Measurements from ENCODE around the gene CYP27B1. TPM values are rescaled to one million over a fixed set of nuclear protein-coding genes. Genes with fewer than 3 reads are reported as not detected.

The CYP27B1 gene
- total and polyA plus RNA-seq, 8 donors, result 0.56 to 3.1 (median 1.4) TPM; not detected in 1

DNA sequence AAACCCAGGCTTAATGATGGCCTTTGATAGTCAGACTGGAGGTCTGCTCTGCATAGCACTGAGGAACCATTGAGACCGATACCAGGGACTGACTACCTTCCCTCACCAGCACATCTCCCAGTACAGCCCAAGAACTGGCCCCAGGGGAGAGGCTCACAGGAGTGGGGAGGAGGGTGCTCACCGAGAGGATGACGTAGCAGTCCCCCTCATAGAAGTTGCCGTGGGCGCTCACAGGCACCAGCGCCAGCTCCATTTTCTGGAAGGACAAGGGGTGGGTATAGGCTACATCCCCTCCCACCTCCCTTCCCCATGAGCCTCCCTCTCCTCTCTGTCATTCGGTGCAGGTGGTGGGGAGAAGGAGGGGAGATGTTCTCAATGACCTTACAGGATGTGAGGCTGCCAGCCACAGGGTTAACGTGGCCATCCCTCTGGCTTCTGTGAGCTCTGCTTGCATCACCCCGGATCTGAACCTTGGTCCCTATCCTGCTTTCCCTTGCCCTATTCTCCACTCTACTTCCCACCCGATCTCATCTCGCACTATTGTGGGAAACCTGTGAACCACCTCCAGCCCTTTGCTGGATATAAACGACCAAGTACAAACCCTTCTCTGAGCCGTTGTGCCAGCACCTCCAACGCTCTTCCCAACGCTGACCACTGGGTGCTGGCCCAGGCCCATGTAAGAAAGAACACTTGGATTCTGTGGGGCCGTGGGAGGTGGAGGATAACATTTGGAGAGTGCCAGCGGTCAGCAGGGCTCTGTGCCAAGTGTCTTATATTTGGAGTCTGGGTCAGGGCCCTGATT is 47.3 kb upstream of the CYP27B1 start:
- DNase-seq, result no peak
- Histone ChIP-seq H3K4me1 (peaks cover 15 to 69% (median 33%) of the 10 kb centered on the region in 4 donors), H3K36me3 (peaks cover 19 to 52% (median 44%) of the 10 kb centered on the region in 4 donors), H3K27me3 (no peaks in the 10 kb centered on the region), H3K27ac (no peak overlapping the region), H3K4me3 (no peak overlapping the region), H3K9me3 (no peaks in the 10 kb centered on the region)
- intact Hi-C loops (cut with DNase I; ENCODE audit: low total_unique reads), result no loop called here
- WGBS, 5 donors, result 56 to 71% (median 65%) methylated on average over 17 of the region's 17 CpGs
- no peak for TF ChIP-seq POLR2AphosphoS5 (IDR thresholded peaks at IDR 0.05)
- TF ChIP-seq EP300 (IDR thresholded peaks at IDR 0.05), result no peak
- TF ChIP-seq POLR2A (IDR thresholded peaks at IDR 0.05), result no peak

DNA sequence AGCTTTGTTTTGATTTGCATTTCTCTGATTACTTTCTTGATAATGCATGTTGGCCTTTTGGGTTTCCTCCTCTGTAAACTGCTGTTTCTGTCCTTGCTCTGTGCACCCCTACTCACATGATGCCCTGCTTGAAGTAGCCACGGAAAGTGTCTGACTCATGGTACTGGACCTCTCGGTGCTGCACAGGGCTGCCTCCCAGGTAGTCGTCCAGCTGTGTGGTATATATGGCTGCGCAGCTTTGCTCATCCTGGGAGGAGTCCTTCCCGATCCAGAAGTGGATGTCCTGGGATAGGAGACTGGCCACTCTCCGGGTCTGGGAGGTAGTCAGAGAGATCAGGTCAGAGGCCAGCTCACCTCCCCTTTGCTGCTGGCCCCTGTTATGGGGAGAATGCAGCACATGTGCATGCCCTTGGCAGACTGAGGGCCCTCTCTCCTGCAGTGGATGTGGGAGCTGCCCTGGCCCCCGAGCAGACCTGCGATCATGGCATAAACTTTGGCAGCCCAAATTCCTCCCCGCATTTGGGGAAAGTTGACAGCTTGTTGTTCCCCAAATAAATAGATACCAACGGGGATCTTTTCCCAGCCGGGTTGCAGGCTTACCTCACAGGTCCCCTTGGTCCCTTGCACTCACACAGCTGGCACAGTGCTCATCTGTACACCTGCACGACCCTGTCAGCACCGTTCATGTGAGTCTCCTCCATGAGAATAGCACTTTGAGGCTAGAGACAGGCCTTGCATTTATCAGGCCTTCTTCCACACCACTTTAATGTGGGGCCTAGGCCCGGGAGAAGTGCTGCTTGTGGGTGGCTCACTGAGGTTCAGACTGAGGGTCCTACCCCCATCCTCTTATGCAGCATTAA is 46.5 kb upstream of the CYP27B1 start:
- TF ChIP-seq POLR2AphosphoS5 (IDR thresholded peaks at IDR 0.05), result no peak
- TF ChIP-seq, protein P1, sequence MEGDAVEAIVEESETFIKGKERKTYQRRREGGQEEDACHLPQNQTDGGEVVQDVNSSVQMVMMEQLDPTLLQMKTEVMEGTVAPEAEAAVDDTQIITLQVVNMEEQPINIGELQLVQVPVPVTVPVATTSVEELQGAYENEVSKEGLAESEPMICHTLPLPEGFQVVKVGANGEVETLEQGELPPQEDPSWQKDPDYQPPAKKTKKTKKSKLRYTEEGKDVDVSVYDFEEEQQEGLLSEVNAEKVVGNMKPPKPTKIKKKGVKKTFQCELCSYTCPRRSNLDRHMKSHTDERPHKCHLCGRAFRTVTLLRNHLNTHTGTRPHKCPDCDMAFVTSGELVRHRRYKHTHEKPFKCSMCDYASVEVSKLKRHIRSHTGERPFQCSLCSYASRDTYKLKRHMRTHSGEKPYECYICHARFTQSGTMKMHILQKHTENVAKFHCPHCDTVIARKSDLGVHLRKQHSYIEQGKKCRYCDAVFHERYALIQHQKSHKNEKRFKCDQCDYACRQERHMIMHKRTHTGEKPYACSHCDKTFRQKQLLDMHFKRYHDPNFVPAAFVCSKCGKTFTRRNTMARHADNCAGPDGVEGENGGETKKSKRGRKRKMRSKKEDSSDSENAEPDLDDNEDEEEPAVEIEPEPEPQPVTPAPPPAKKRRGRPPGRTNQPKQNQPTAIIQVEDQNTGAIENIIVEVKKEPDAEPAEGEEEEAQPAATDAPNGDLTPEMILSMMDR (IDR thresholded peaks at IDR 0.05), result no peak
- TF ChIP-seq POLR2A (IDR thresholded peaks at IDR 0.05), result no peak
- no peak for TF ChIP-seq EP300 (IDR thresholded peaks at IDR 0.05)
- Histone ChIP-seq H3K9me3 (no peaks in the 10 kb centered on the region), H3K27me3 (no peaks in the 10 kb centered on the region), H3K4me1 (peaks cover 15 to 60% (median 28%) of the 10 kb centered on the region in 4 donors), H3K27ac (no peak overlapping the region), H3K4me3 (no peak overlapping the region), H3K36me3 (peaks cover 20 to 52% (median 48%) of the 10 kb centered on the region in 4 donors)
- intact Hi-C loops (cut with DNase I; ENCODE audit: low total_unique reads), result no loop called here
- 59 to 79% (median 73%) methylated on average over 14 of the region's 14 CpGs for WGBS, 5 donors
- DNase-seq, result no peak

DNA sequence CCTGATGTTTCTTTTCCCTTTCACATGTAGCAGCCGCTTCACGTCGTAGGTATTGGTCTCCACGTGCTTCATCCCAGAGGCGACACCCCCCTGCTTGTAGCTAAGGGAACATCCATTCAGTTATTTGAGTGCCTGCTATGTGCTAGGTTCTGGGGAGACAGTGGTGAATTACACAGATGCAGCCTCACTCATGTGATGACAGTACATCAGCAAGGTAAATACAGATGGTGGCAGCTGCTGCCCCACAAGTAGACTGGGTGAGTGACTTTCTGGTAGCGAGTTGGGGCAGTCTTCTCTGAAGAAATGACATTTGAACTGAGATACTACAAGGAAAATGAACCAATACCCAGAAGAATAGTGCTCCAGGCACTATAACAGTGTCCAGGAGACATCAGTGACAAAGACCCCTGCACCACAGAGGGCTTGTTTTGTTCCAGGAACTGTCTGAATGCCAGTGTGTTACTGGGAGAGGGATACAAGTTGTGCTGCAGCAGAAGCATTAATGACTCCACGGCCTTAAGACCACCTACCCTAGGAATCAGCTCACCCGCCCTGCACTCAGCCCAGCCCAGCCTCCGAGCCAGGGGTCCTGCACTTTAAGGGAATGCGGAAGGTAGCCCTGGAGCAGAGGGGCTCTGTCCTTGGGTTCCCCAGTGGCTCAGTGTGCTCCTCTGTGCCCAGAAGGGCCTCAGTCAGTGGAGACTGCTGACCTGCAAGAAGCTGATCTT is 44.3 kb upstream of the CYP27B1 start:
- Histone ChIP-seq H3K4me1 (peaks cover 2 to 42% (median 13%) of the 10 kb centered on the region in 4 donors), H3K27ac (no peak overlapping the region), H3K36me3 (peaks cover 31 to 71% (median 69%) of the 10 kb centered on the region in 4 donors), H3K27me3 (no peaks in the 10 kb centered on the region), H3K4me3 (no peak overlapping the region), H3K9me3 (no peaks in the 10 kb centered on the region)
- DNase-seq, result no peak
- intact Hi-C loops (cut with DNase I; ENCODE audit: low total_unique reads), result no loop called here
- TF ChIP-seq POLR2AphosphoS5 (IDR thresholded peaks at IDR 0.05), result no peak
- TF ChIP-seq, protein P1 (IDR thresholded peaks at IDR 0.05), result no peak
- no peak for TF ChIP-seq POLR2A (IDR thresholded peaks at IDR 0.05)
- TF ChIP-seq EP300 (IDR thresholded peaks at IDR 0.05), result no peak
- WGBS, 5 donors, result 86 to 95% (median 91%) methylated on average over 10 of the region's 10 CpGs

DNA sequence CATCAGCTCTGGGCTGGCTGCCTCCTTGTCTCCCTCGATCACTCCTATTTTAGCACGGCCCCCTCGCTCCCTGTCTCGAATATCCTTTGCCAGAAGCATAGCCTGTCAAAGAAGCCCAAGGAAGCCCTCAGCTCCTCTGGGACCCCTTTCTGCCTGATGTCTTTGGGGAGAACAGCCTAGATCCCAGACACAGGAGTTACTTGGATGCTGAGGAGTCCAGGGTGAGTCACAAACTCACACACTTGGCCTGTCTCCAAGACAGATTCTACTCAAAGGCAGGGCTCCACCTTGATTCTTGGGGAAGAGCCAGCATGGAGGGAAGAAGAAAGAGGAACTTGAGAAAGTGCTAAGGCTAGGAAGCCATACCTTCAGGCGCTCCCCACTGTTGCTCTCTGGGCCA is 43.6 kb upstream of the CYP27B1 start:
- no peak for DNase-seq
- no peaks in the 10 kb centered on the region for H3K27me3 ChIP-seq
- no peak overlapping the region for H3K4me3 ChIP-seq
- peaks cover 0 to 34% (median 9%) of the 10 kb centered on the region in 4 donors for H3K4me1 ChIP-seq
- 88 to 95% (median 92%) methylated on average over 5 of the region's 5 CpGs for WGBS, 5 donors
- intact Hi-C loops (cut with DNase I; ENCODE audit: low total_unique reads), result no loop called here
- no peak overlapping the region for H3K27ac ChIP-seq
- peaks cover 33 to 79% (median 75%) of the 10 kb centered on the region in 4 donors for H3K36me3 ChIP-seq
- TF ChIP-seq, protein P1 (IDR thresholded peaks at IDR 0.05), result no peak
- no peak for TF ChIP-seq EP300 (IDR thresholded peaks at IDR 0.05)
- TF ChIP-seq POLR2AphosphoS5 (IDR thresholded peaks at IDR 0.05), result no peak
- TF ChIP-seq POLR2A (IDR thresholded peaks at IDR 0.05), result no peak
- no peaks in the 10 kb centered on the region for H3K9me3 ChIP-seq

Measured in stomach (tissue), 9 donors.